Measurements from ENCODE around the gene SV2C. TPM values are rescaled to one million over a fixed set of nuclear protein-coding genes. Genes with fewer than 3 reads are reported as not detected.

The SV2C gene
- total RNA-seq, 1 donor from 2014 or later = 0.15 TPM

- Mint-ChIP-seq H3K9me3 (ENCODE audit: unreplicated experiment) (no peaks in the 10 kb centered on the region), H3K4me1 (ENCODE audit: unreplicated experiment) (no peaks in the 10 kb centered on the region), H3K27me3 (ENCODE audit: unreplicated experiment) (no peaks in the 10 kb centered on the region), H3K36me3 (ENCODE audit: low read depth, unreplicated experiment) (no peaks in the 10 kb centered on the region), H3K4me3 (ENCODE audit: unreplicated experiment) (no peak overlapping the region), H3K27ac (ENCODE audit: unreplicated experiment) (no peak overlapping the region)
- no peak for DNase-seq (ENCODE audit: low spot score)
- no peak for TF ChIP-seq CTCF (IDR thresholded peaks at IDR 0.05; ENCODE audit: unreplicated experiment)
Measured at GRCh38 chr5:76219636-76220035, 136.5 kb downstream of the SV2C start.

- Mint-ChIP-seq H3K4me1 (ENCODE audit: unreplicated experiment) (no peaks in the 10 kb centered on the region), H3K27ac (ENCODE audit: unreplicated experiment) (no peak overlapping the region), H3K27me3 (ENCODE audit: unreplicated experiment) (no peaks in the 10 kb centered on the region), H3K4me3 (ENCODE audit: unreplicated experiment) (no peak overlapping the region), H3K9me3 (ENCODE audit: unreplicated experiment) (no peaks in the 10 kb centered on the region), H3K36me3 (ENCODE audit: low read depth, unreplicated experiment) (no peaks in the 10 kb centered on the region)
- no peak for TF ChIP-seq CTCF (IDR thresholded peaks at IDR 0.05; ENCODE audit: unreplicated experiment)
- no peak for DNase-seq (ENCODE audit: low spot score)
Measured at GRCh38 chr5:76221311-76221710, 138.1 kb downstream of the SV2C start.

GRCh38 chr5:76222318-76222717 lies 139.1 kb downstream of the SV2C start:
- H3K36me3 Mint-ChIP-seq (ENCODE audit: low read depth, unreplicated experiment) = no peaks in the 10 kb centered on the region
- no peaks in the 10 kb centered on the region for H3K4me1 Mint-ChIP-seq (ENCODE audit: unreplicated experiment)
- no peaks in the 10 kb centered on the region for H3K27me3 Mint-ChIP-seq (ENCODE audit: unreplicated experiment)
- no peak for DNase-seq (ENCODE audit: low spot score)
- H3K9me3 Mint-ChIP-seq (ENCODE audit: unreplicated experiment) = no peaks in the 10 kb centered on the region
- no peak for TF ChIP-seq CTCF (IDR thresholded peaks at IDR 0.05; ENCODE audit: unreplicated experiment)
- H3K27ac Mint-ChIP-seq (ENCODE audit: unreplicated experiment) = no peak overlapping the region
- no peak overlapping the region for H3K4me3 Mint-ChIP-seq (ENCODE audit: unreplicated experiment)

- H3K27me3 Mint-ChIP-seq (ENCODE audit: unreplicated experiment) = no peaks in the 10 kb centered on the region
- no peaks in the 10 kb centered on the region for H3K9me3 Mint-ChIP-seq (ENCODE audit: unreplicated experiment)
- H3K27ac Mint-ChIP-seq (ENCODE audit: unreplicated experiment) = no peak overlapping the region
- TF ChIP-seq CTCF (IDR thresholded peaks at IDR 0.05; ENCODE audit: unreplicated experiment) = no peak
- H3K36me3 Mint-ChIP-seq (ENCODE audit: low read depth, unreplicated experiment) = no peaks in the 10 kb centered on the region
- no peaks in the 10 kb centered on the region for H3K4me1 Mint-ChIP-seq (ENCODE audit: unreplicated experiment)
- no peak for DNase-seq (ENCODE audit: low spot score)
- no peak overlapping the region for H3K4me3 Mint-ChIP-seq (ENCODE audit: unreplicated experiment)
Measured at GRCh38 chr5:76223696-76224095, 140.5 kb downstream of the SV2C start.

GRCh38 chr5:76224898-76225297 lies 141.7 kb downstream of the SV2C start:
- peaks cover 3% of the 10 kb centered on the region for H3K27me3 Mint-ChIP-seq (ENCODE audit: unreplicated experiment)
- DNase-seq (ENCODE audit: low spot score) = no peak
- no peak for TF ChIP-seq CTCF (IDR thresholded peaks at IDR 0.05; ENCODE audit: unreplicated experiment)
- no peaks in the 10 kb centered on the region for H3K4me1 Mint-ChIP-seq (ENCODE audit: unreplicated experiment)
- no peak overlapping the region for H3K4me3 Mint-ChIP-seq (ENCODE audit: unreplicated experiment)
- H3K36me3 Mint-ChIP-seq (ENCODE audit: low read depth, unreplicated experiment) = no peaks in the 10 kb centered on the region
- H3K27ac Mint-ChIP-seq (ENCODE audit: unreplicated experiment) = no peak overlapping the region
- no peaks in the 10 kb centered on the region for H3K9me3 Mint-ChIP-seq (ENCODE audit: unreplicated experiment)
